Measurements from ENCODE around the gene PACSIN2.

PACSIN2 gene

GRCh38 chr22:42871146-42872050, 143.6 kb downstream of the PACSIN2 start:
- DNase-seq (ENCODE audit: low read depth), result no peak
- H3K4me3 ChIP-seq (replicated peaks; ENCODE audit: low read depth, low read length), result no peak overlapping the region

DNA sequence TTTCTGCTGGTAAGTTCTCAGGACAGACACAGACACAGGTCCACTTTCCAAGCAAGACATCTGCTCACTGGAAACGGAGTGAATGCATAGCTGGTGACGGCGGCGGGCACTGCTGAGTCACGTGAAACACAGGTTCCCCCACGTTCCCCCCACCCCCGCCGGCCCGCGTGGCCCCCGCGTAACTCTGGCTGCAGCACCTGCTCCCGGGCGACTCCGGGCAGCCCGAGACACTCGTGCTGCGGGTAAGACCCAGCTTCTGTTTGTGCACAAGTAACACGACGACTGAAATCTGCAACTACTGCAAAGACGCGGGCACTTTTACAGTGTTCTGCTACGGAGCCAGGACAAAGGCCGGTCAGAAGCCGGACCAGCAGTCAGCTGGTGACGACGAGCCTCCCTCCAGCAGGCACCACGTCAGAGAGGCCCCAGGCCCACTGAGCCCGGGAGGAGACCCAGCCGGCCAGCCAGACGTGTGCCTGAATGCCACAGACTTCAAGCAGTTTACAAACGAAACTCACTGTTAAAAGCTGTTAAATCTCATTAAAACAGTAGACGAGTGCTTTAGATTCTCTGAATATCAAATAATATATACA, 145.0 kb downstream of the PACSIN2 start:
- H3K4me3 ChIP-seq (replicated peaks; ENCODE audit: low read depth, low read length), result no peak overlapping the region
- TF ChIP-seq, protein P1, sequence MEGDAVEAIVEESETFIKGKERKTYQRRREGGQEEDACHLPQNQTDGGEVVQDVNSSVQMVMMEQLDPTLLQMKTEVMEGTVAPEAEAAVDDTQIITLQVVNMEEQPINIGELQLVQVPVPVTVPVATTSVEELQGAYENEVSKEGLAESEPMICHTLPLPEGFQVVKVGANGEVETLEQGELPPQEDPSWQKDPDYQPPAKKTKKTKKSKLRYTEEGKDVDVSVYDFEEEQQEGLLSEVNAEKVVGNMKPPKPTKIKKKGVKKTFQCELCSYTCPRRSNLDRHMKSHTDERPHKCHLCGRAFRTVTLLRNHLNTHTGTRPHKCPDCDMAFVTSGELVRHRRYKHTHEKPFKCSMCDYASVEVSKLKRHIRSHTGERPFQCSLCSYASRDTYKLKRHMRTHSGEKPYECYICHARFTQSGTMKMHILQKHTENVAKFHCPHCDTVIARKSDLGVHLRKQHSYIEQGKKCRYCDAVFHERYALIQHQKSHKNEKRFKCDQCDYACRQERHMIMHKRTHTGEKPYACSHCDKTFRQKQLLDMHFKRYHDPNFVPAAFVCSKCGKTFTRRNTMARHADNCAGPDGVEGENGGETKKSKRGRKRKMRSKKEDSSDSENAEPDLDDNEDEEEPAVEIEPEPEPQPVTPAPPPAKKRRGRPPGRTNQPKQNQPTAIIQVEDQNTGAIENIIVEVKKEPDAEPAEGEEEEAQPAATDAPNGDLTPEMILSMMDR (IDR thresholded peaks at IDR 0.05; ENCODE audit: low read length, missing control alignments), result no peak

More at GRCh38 chr22:42871146-42872050, 143.6 kb downstream of the PACSIN2 start:
- TF ChIP-seq, protein P1 (IDR thresholded peaks at IDR 0.05; ENCODE audit: low read length, missing control alignments), result no peak

DNA sequence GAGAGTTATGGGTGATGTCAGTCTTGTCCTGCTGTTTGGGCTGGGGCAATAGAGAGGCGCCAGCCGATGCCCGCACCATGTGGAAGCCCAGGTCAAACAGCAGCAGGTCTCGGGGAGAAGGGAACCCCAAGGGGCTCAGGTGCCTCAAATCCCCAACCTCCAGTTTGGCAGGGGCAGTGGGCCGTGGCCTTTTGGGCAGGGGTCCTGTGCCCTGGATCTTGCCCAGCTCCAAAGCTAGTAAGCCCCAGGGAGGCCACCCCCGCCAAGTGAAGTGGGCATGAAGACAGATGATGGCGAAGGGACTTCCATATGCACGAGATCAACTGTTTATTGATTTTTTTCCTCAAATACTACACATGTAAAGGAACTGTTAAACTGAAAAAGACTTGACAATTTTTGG, 145.5 kb downstream of the PACSIN2 start:
- H3K4me3 ChIP-seq (replicated peaks; ENCODE audit: low read depth, low read length), result no peak overlapping the region
- TF ChIP-seq, protein P1 (IDR thresholded peaks at IDR 0.05; ENCODE audit: low read length, missing control alignments), result no peak
- DNase-seq (ENCODE audit: low read depth), result no peak

More for the DNA sequence above, 145.0 kb downstream of the PACSIN2 start:
- no peak for DNase-seq (ENCODE audit: low read depth)

DNA sequence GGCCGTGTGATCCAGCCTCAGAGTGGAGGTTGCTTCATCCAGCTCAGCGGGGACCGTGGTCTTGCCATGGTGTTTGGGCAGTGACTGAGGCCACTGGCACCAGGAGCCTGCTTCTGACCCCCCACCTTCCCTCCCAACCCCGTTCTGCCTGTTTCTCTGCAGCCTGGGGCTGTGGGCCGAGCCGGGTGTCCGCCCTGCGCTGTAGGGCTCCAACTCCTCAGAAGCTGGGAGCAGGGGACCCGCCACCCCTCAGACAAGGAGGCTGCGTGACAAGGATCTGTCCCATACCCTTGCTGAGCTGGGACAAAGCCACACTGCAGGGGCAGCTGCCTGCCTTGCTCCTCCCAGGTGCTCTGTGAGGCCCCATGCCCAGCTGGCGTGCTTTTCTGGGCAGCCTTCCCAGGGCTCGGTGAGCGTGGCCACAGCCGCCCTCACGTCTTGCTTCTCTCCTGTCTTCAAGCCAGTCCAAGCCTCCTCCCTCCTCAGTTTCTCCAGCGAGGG, 146.1 kb downstream of the PACSIN2 start:
- TF ChIP-seq, protein P1 (IDR thresholded peaks at IDR 0.05; ENCODE audit: low read length, missing control alignments), result no peak
- no peak overlapping the region for H3K4me3 ChIP-seq (replicated peaks; ENCODE audit: low read depth, low read length)
- DNase-seq (ENCODE audit: low read depth), result no peak

- no peak overlapping the region for H3K4me3 ChIP-seq (replicated peaks; ENCODE audit: low read depth, low read length)
Measured at GRCh38 chr22:42866100-42866499, 148.8 kb downstream of the PACSIN2 start.

GRCh38 chr22:42865536-42865935, 149.4 kb downstream of the PACSIN2 start:
- DNase-seq (ENCODE audit: low read depth), result no peak
- TF ChIP-seq, protein P1 (IDR thresholded peaks at IDR 0.05; ENCODE audit: low read length, missing control alignments), result no peak
- H3K4me3 ChIP-seq (replicated peaks; ENCODE audit: low read depth, low read length), result no peak overlapping the region

More at GRCh38 chr22:42866100-42866499, 148.8 kb downstream of the PACSIN2 start:
- DNase-seq (ENCODE audit: low read depth), result no peak
- TF ChIP-seq, protein P1 (IDR thresholded peaks at IDR 0.05; ENCODE audit: low read length, missing control alignments), result no peak

All from fibroblast of pulmonary artery (primary cell).